ENCODE results near the gene SH2D7. TPM values are rescaled to one million over a fixed set of nuclear protein-coding genes. Genes with fewer than 3 reads are reported as not detected.
A peak's percentile ranks its signal among the peaks of the same experiment; 100 is the strongest.

The SH2D7 gene
- total RNA-seq, 2 experiments from 2014 or later, result not detected

GRCh38 chr15:78054966-78055365, 37.4 kb upstream of the SH2D7 start:
- POLR2A ChIA-PET, result interaction anchor here (0.9 to 1.6 kb wide), 3 partner anchors 10 to 20 kb away, joined by 3 to 6 read pairs (median 4); no protein-coding TSS in a partner anchor
- intact Hi-C loops (cut with micrococcal nuclease), result no loop called here
- DNase-seq (no peak), ATAC-seq (no peak)
- no peaks in the 10 kb centered on the region for H3K27me3 Mint-ChIP-seq
- H3K27ac Mint-ChIP-seq, result peak overlapping the region; percentile 83
- H3K4me3 Mint-ChIP-seq, result no peak overlapping the region
- no peak for TF ChIP-seq CTCF (IDR thresholded peaks at IDR 0.05)
- H3K4me1 Mint-ChIP-seq (ENCODE audit: low read depth), result peaks cover 95% of the 10 kb centered on the region
- CTCF ChIA-PET, result interaction anchor here (1.1 to 8.3 kb wide), 3 partner anchors 14 to 20 kb away, joined by 3 to 83 read pairs (median 14); no protein-coding TSS in a partner anchor
- H3K9me3 Mint-ChIP-seq, result no peaks in the 10 kb centered on the region
- peaks cover 21% of the 10 kb centered on the region for H3K36me3 Mint-ChIP-seq (ENCODE audit: low read depth)

GRCh38 chr15:78055919-78056713, 36.2 kb upstream of the SH2D7 start:
- Mint-ChIP-seq H3K4me3 (no peak overlapping the region), H3K27ac (peak overlapping the region; percentile 83), H3K4me1 (ENCODE audit: low read depth) (peaks cover 90% of the 10 kb centered on the region), H3K9me3 (no peaks in the 10 kb centered on the region), H3K27me3 (no peaks in the 10 kb centered on the region), H3K36me3 (ENCODE audit: low read depth) (peaks cover 19% of the 10 kb centered on the region)
- no peak for TF ChIP-seq CTCF (IDR thresholded peaks at IDR 0.05)
- intact Hi-C loops (cut with micrococcal nuclease), result loop anchor here (2.0 kb wide), 1 partner anchor 21 kb away; the partner anchor contains the start of gene TBC1D2B
- ChIA-PET CTCF (interaction anchor here (1.6 to 3.0 kb wide), 2 partner anchors 13 to 52 kb away, joined by 4 to 14 read pairs; no protein-coding TSS in a partner anchor), POLR2A (interaction anchor here (0.7 to 1.6 kb wide), 6 partner anchors 9 to 21 kb away, joined by 3 to 6 read pairs (median 4); no protein-coding TSS in a partner anchor)
- ATAC-seq (peak; percentile 38), DNase-seq (no peak)

GRCh38 chr15:78056714-78057269, 35.6 kb upstream of the SH2D7 start:
- H3K36me3 Mint-ChIP-seq (ENCODE audit: low read depth), result peaks cover 19% of the 10 kb centered on the region
- H3K27ac Mint-ChIP-seq, result peak overlapping the region; percentile 83
- no peak for TF ChIP-seq CTCF (IDR thresholded peaks at IDR 0.05)
- ATAC-seq (peak; percentile 45), DNase-seq (no peak)
- intact Hi-C loops (cut with micrococcal nuclease), result loop anchor here (2.0 kb wide), 1 partner anchor 20 kb away; the partner anchor contains the start of gene TBC1D2B
- H3K4me1 Mint-ChIP-seq (ENCODE audit: low read depth), result peaks cover 85% of the 10 kb centered on the region
- no peaks in the 10 kb centered on the region for H3K9me3 Mint-ChIP-seq
- ChIA-PET CTCF (interaction anchor here (1.6 to 3.0 kb wide), 2 partner anchors 12 to 52 kb away, joined by 4 to 14 read pairs; no protein-coding TSS in a partner anchor), POLR2A (interaction anchor here (0.7 to 1.5 kb wide), 2 partner anchors 19 to 22 kb away, joined by 3 to 5 read pairs; no protein-coding TSS in a partner anchor)
- no peak overlapping the region for H3K4me3 Mint-ChIP-seq
- no peaks in the 10 kb centered on the region for H3K27me3 Mint-ChIP-seq

GRCh38 chr15:78057803-78058202, 34.6 kb upstream of the SH2D7 start:
- intact Hi-C loops (cut with micrococcal nuclease), result loop anchor here (2.0 kb wide), 1 partner anchor 19 kb away; the partner anchor contains the start of gene TBC1D2B
- no peaks in the 10 kb centered on the region for H3K9me3 Mint-ChIP-seq
- H3K27me3 Mint-ChIP-seq, result no peaks in the 10 kb centered on the region
- DNase-seq (no peak), ATAC-seq (no peak)
- peaks cover 81% of the 10 kb centered on the region for H3K4me1 Mint-ChIP-seq (ENCODE audit: low read depth)
- TF ChIP-seq CTCF (IDR thresholded peaks at IDR 0.05), result no peak
- ChIA-PET CTCF (interaction anchor here (2.2 to 3.0 kb wide), 2 partner anchors 11 to 50 kb away, joined by 10 to 14 read pairs; no protein-coding TSS in a partner anchor), POLR2A (interaction anchor here (0.6 to 3.2 kb wide), 3 partner anchors 12 to 41 kb away, joined by 4 to 18 read pairs (median 5); no protein-coding TSS in a partner anchor)
- peaks cover 17% of the 10 kb centered on the region for H3K36me3 Mint-ChIP-seq (ENCODE audit: low read depth)
- peak overlapping the region; percentile 83 for H3K27ac Mint-ChIP-seq
- H3K4me3 Mint-ChIP-seq, result no peak overlapping the region
